LNCaP clone FGC (cell line): ENCODE data around the gene SEMA5B.

ENCODE experiments used
- DNase-seq: peaks from one replicate; pipeline ENCODE4 v3.0.0-alpha.2; 2011; ENCODE audit warnings: low read depth
- H3K4me3 ChIP-seq: 2 replicates; pipeline ENCODE4 v1.5.1; 2011; ENCODE audit warnings: mild to moderate bottlenecking, low read depth, low read length, control low read depth
- CTCF ChIP-seq: IDR thresholded peaks from 2 replicates; pipeline ENCODE4 v1.5.1; 2012; ENCODE audit warnings: mild to moderate bottlenecking; ENCODE audit not compliant: control insufficient read depth, insufficient read depth; ENCODE audit errors: extremely low read depth

The SEMA5B gene

GRCh38 chr3:122908251-122908650 is 119.3 kb downstream of the SEMA5B start:
- no peak for TF ChIP-seq CTCF
- no peak for DNase-seq
- H3K4me3 ChIP-seq, result no peak overlapping the region

- TF ChIP-seq CTCF, result no peak
- no peak for DNase-seq
- no peak overlapping the region for H3K4me3 ChIP-seq
These were observed 120.1 kb downstream of the SEMA5B start for GRCh38 chr3:122907471-122907870.

GRCh38 chr3:122903171-122903570 is 124.4 kb downstream of the SEMA5B start:
- no peak overlapping the region for H3K4me3 ChIP-seq
- no peak for DNase-seq
- no peak for TF ChIP-seq CTCF

GRCh38 chr3:122902326-122902725 is 125.2 kb downstream of the SEMA5B start:
- no peak overlapping the region for H3K4me3 ChIP-seq
- no peak for DNase-seq
- TF ChIP-seq CTCF, result no peak

GRCh38 chr3:122898298-122898697 is 129.3 kb downstream of the SEMA5B start:
- no peak for DNase-seq
- TF ChIP-seq CTCF, result no peak
- no peak overlapping the region for H3K4me3 ChIP-seq

- DNase-seq, result no peak
- TF ChIP-seq CTCF, result no peak
- H3K4me3 ChIP-seq, result no peak overlapping the region
These were observed 133.6 kb downstream of the SEMA5B start for GRCh38 chr3:122893754-122894668.

GRCh38 chr3:122893282-122893681 is 134.3 kb downstream of the SEMA5B start:
- no peak for DNase-seq
- TF ChIP-seq CTCF, result no peak
- no peak overlapping the region for H3K4me3 ChIP-seq
